Prostate gland (tissue), 2 donors: ENCODE results near the gene LCOR. TPM values are rescaled to one million over a fixed set of nuclear protein-coding genes. Genes with fewer than 3 reads are reported as not detected.
A peak's percentile ranks its signal among the peaks of the same experiment; 100 is the strongest.

Experiments
- DNase-seq: peaks from one replicate; pipeline ENCODE4 v3.0.0-alpha.2; 2019; ENCODE audit warnings: low spot score
- H3K27ac ChIP-seq, 2 donors: fragments of 200-600 bp; sonication (generic); 2 replicates each; pipeline ENCODE4 v1.5.1; 2017 to 2019
- H3K27me3 ChIP-seq: fragments of 200-600 bp; sonication (generic); replicated peaks from 2 replicates; pipeline ENCODE4 v1.5.1; 2019; ENCODE audit not compliant: insufficient read depth
- H3K36me3 ChIP-seq, 2 donors: fragments of 200-600 bp; sonication (generic); 1 replicate in 1 of 2; 2 replicates in 1 of 2; pipeline versions ENCODE4 v1.5.1 to v1.8.1; 2017 to 2019
- H3K4me1 ChIP-seq: fragments of 200-600 bp; sonication (generic); replicated peaks from 2 replicates; pipeline ENCODE4 v1.5.1; 2019
- H3K4me3 ChIP-seq, 2 donors: fragments of 200-600 bp; sonication (generic); 2 replicates each; pipeline ENCODE4 v1.5.1; 2017 to 2019
- H3K9me3 ChIP-seq: fragments of 200-600 bp; sonication (generic); 2 replicates; pipeline ENCODE4 v1.5.1; 2017
- CTCF ChIP-seq, 4 experiments: fragments of 200-600 bp in 2 of 4; fragments of 450-650 bp in 2 of 4; sonication (generic) in 2 of 4; IDR thresholded peaks; 1 replicate in 3 of 4; 2 replicates in 1 of 4; pipeline ENCODE4 v1.5.1; 2016 to 2019; ENCODE audit warnings: antibody characterized with exemption in 4 of 4, mild to moderate bottlenecking in 2 of 4, moderate library complexity in 2 of 4
- POLR2A ChIP-seq: fragments of 450-650 bp; IDR thresholded peaks from one replicate; pipeline ENCODE4 v1.6.1; 2016; ENCODE audit warnings: antibody characterized with exemption, mild to moderate bottlenecking
- POLR2AphosphoS5 ChIP-seq: sonication (generic); formaldehyde crosslinking; IDR thresholded peaks from one replicate; pipeline ENCODE4 v1.6.1; 2017; ENCODE audit warnings: antibody characterized with exemption
- WGBS: methylation state at CpG from one replicate; pipeline ENCODE4 v1.1.5; 2018; 5-methylcytosine and 5-hydroxymethylcytosine counted together
- intact Hi-C: fragments of 100-400 bp; cut with DNase I; formaldehyde crosslinking; loops from one replicate; pipeline ENCODE4 v1.14.2; 2022
- total RNA-seq, 2 donors: library from RNA; depleted of rRNA; stranded (reverse); fragments of >200 nt; gene quantifications; one replicate each; pipeline ENCODE4 v1.1.0, GENCODE V29; 2016

The LCOR gene
- total RNA-seq: 10 to 100 TPM; 32.8 to 40.0 TPM

- intact Hi-C loops: loop anchor here (2.0 to 5.0 kb wide), 2 partner anchors 193 to 435 kb away; no protein-coding TSS in a partner anchor
- Histone ChIP-seq H3K27ac (peak within 1 kb of the TSS; percentile 95 to 96), H3K4me1 (no peaks in the 10 kb centered on the region), H3K36me3 (no peaks in the 10 kb centered on the region), H3K9me3 (no peaks in the 10 kb centered on the region), H3K27me3 (no peaks in the 10 kb centered on the region), H3K4me3 (peak within 1 kb of the TSS; percentile 85 to 97)
- no peak for TF ChIP-seq CTCF (IDR thresholded peaks at IDR 0.05)
- TF ChIP-seq POLR2A: peak; percentile 61
- peak; percentile 78 for DNase-seq
- 1% methylated on average over 63 of the region's 112 CpGs for WGBS
Measured at GRCh38 chr10:96831867-96832720, at the start of gene LCOR. LCOR (plus strand) TSS chr10:96832298; CDS start chr10:96949058, 116,760 bp downstream.

- intact Hi-C loops: no loop called here
- Histone ChIP-seq H3K27me3 (no peaks in the 10 kb centered on the region), H3K4me3 (no peak overlapping the region), H3K4me1 (no peaks in the 10 kb centered on the region), H3K27ac (no peak overlapping the region), H3K9me3 (no peaks in the 10 kb centered on the region), H3K36me3 (no peaks in the 10 kb centered on the region)
- TF ChIP-seq POLR2A: no peak
- TF ChIP-seq CTCF (IDR thresholded peaks at IDR 0.05): no peak
- no peak for TF ChIP-seq POLR2AphosphoS5
- no peak for DNase-seq
- 97% methylated on average over 4 of the region's 4 CpGs for WGBS
Measured at GRCh38 chr10:96784253-96784652, 47.8 kb upstream of the LCOR start.

GRCh38 chr10:96789571-96790108 lies 42.5 kb upstream of the LCOR start:
- no peak for TF ChIP-seq CTCF (IDR thresholded peaks at IDR 0.05)
- no peak for TF ChIP-seq POLR2AphosphoS5
- no peak for TF ChIP-seq POLR2A
- intact Hi-C loops: no loop called here
- Histone ChIP-seq H3K9me3 (no peaks in the 10 kb centered on the region), H3K36me3 (no peaks in the 10 kb centered on the region), H3K4me3 (no peak overlapping the region), H3K4me1 (no peaks in the 10 kb centered on the region), H3K27me3 (peaks cover 2% of the 10 kb centered on the region), H3K27ac (no peak overlapping the region)
- DNase-seq: no peak
- WGBS: 74% methylated on average over 4 of the region's 4 CpGs

GRCh38 chr10:96791902-96792301 lies 40.2 kb upstream of the LCOR start:
- TF ChIP-seq POLR2AphosphoS5 (no peak), CTCF (IDR thresholded peaks at IDR 0.05) (no peak), POLR2A (no peak)
- 96% methylated on average over 1 of the region's 1 CpG for WGBS
- intact Hi-C loops: no loop called here
- Histone ChIP-seq H3K27ac (no peak overlapping the region), H3K36me3 (no peaks in the 10 kb centered on the region), H3K4me1 (no peaks in the 10 kb centered on the region), H3K4me3 (no peak overlapping the region), H3K27me3 (peaks cover 2% of the 10 kb centered on the region), H3K9me3 (no peaks in the 10 kb centered on the region)
- DNase-seq: no peak
